Activated T-cell treated with anti-CD3 and anti-CD28 coated beads, Interleukin-2, amount 50 U/mL, for 72 hours (primary cell): ENCODE data around the gene CHIT1. TPM values are rescaled to one million over a fixed set of nuclear protein-coding genes. Genes with fewer than 3 reads are reported as not detected.

Experiments used
- ATAC-seq, 2 donors: fragments of 150-1000 bp; cut with Tn5 transposase; replicated peaks in 1 of 2; 2 replicates each; pipeline ENCODE4 v1.10.0; 2021; ENCODE audit warnings: moderate library complexity in 2 of 2, mild to moderate bottlenecking in 1 of 2
- DNase-seq, 2 donors: peaks; one replicate each; pipeline ENCODE4 v3.0.0; 2021 to 2022; ENCODE audit warnings: mixed read lengths in 1 of 2
- H3K27ac Mint-ChIP-seq: one replicate; pipeline ENCODE4 v1.8.0; 2022; ENCODE audit warnings: mild to moderate bottlenecking, moderate library complexity, mixed read lengths
- H3K27me3 Mint-ChIP-seq: one replicate; pipeline ENCODE4 v1.8.0; 2022; ENCODE audit warnings: low read depth, mixed read lengths
- H3K36me3 Mint-ChIP-seq, 2 donors: one replicate each; pipeline ENCODE4 v1.8.0; 2022; ENCODE audit warnings: mixed read lengths in 2 of 2, mild to moderate bottlenecking in 1 of 2; ENCODE audit not compliant: insufficient read depth in 2 of 2
- H3K4me1 Mint-ChIP-seq: one replicate; pipeline ENCODE4 v1.8.0; 2022; ENCODE audit warnings: low read depth, mixed read lengths
- H3K4me3 Mint-ChIP-seq, 2 donors: one replicate each; pipeline ENCODE4 v1.8.0; 2022; ENCODE audit warnings: mild to moderate bottlenecking in 2 of 2, mixed read lengths in 2 of 2, moderate library complexity in 2 of 2
- H3K9me3 Mint-ChIP-seq, 2 donors: one replicate each; pipeline ENCODE4 v1.8.0; 2022; ENCODE audit warnings: mixed read lengths in 2 of 2
- total RNA-seq, 2 donors: library from RNA; stranded (reverse); gene quantifications; one replicate each; pipeline ENCODE4 v1.2.3, GENCODE V29; 2022

The CHIT1 gene
- 1 to 10 TPM; 1.4 to 4.7 TPM for total RNA-seq

- peaks cover 31% of the 10 kb centered on the region for H3K27me3 Mint-ChIP-seq
- H3K36me3 Mint-ChIP-seq: peaks cover 4 to 7% of the 10 kb centered on the region in 2 donors
- no peak for ATAC-seq
Observed at GRCh38 chr1:203229471-203230135, at the start of gene CHIT1. CHIT1 (minus strand) TSS chr1:203229673; CDS start chr1:203229636, 37 bp downstream.

GRCh38 chr1:203278885-203279406 lies 49.5 kb upstream of the CHIT1 start:
- Mint-ChIP-seq H3K4me1 (peaks cover 75% of the 10 kb centered on the region), H3K4me3 (peak overlapping the region; percentile 30 to 76), H3K36me3 (no peaks in the 10 kb centered on the region)

More at GRCh38 chr1:203229471-203230135, at the start of gene CHIT1:
- no peak for DNase-seq
- Mint-ChIP-seq H3K27ac (no peak within 1 kb of the TSS), H3K4me3 (no peak within 1 kb of the TSS), H3K9me3 (peaks cover 5 to 6% of the 10 kb centered on the region in 2 donors), H3K4me1 (no peaks in the 10 kb centered on the region)

GRCh38 chr1:203278082-203278884 lies 48.8 kb upstream of the CHIT1 start:
- no peaks in the 10 kb centered on the region for H3K9me3 Mint-ChIP-seq
- no peaks in the 10 kb centered on the region for H3K36me3 Mint-ChIP-seq
- H3K4me1 Mint-ChIP-seq: peaks cover 81% of the 10 kb centered on the region
- peak in 1 of 2 donors; percentile 31 for DNase-seq
- H3K27me3 Mint-ChIP-seq: no peaks in the 10 kb centered on the region
- peak overlapping the region; percentile 73 for H3K27ac Mint-ChIP-seq
- ATAC-seq: peak; percentile 25 to 28
- H3K4me3 Mint-ChIP-seq: peak overlapping the region; percentile 72 to 76

More at GRCh38 chr1:203278885-203279406, 49.5 kb upstream of the CHIT1 start:
- peak overlapping the region; percentile 18 for H3K27ac Mint-ChIP-seq
- no peaks in the 10 kb centered on the region for H3K27me3 Mint-ChIP-seq
- no peaks in the 10 kb centered on the region for H3K9me3 Mint-ChIP-seq
- ATAC-seq (no peak), DNase-seq (no peak)

GRCh38 chr1:203276916-203277545 lies 47.6 kb upstream of the CHIT1 start:
- H3K27ac Mint-ChIP-seq: peak overlapping the region; percentile 73
- H3K36me3 Mint-ChIP-seq: no peaks in the 10 kb centered on the region
- no peaks in the 10 kb centered on the region for H3K9me3 Mint-ChIP-seq
- ATAC-seq (no peak), DNase-seq (peak in 1 of 2 donors; percentile 36)
- H3K27me3 Mint-ChIP-seq: no peaks in the 10 kb centered on the region
- H3K4me1 Mint-ChIP-seq: peaks cover 77% of the 10 kb centered on the region
- H3K4me3 Mint-ChIP-seq: peak overlapping the region; percentile 72 to 76

GRCh38 chr1:203276408-203276807 lies 46.9 kb upstream of the CHIT1 start:
- H3K27ac Mint-ChIP-seq: peak overlapping the region; percentile 73
- peak overlapping the region in 1 of 2 donors; percentile 31 for H3K4me3 Mint-ChIP-seq
- no peaks in the 10 kb centered on the region for H3K36me3 Mint-ChIP-seq
- no peaks in the 10 kb centered on the region for H3K27me3 Mint-ChIP-seq
- DNase-seq (no peak), ATAC-seq (no peak)
- peaks cover 80% of the 10 kb centered on the region for H3K4me1 Mint-ChIP-seq
- H3K9me3 Mint-ChIP-seq: no peaks in the 10 kb centered on the region

GRCh38 chr1:203275656-203276272 lies 46.3 kb upstream of the CHIT1 start:
- Mint-ChIP-seq H3K4me3 (no peak overlapping the region), H3K4me1 (peaks cover 87% of the 10 kb centered on the region), H3K9me3 (no peaks in the 10 kb centered on the region), H3K27ac (peak overlapping the region; percentile 73), H3K27me3 (no peaks in the 10 kb centered on the region), H3K36me3 (no peaks in the 10 kb centered on the region)
- DNase-seq (no peak), ATAC-seq (no peak)

- Mint-ChIP-seq H3K36me3 (no peaks in the 10 kb centered on the region), H3K9me3 (no peaks in the 10 kb centered on the region), H3K27ac (no peak overlapping the region), H3K27me3 (no peaks in the 10 kb centered on the region), H3K4me1 (peaks cover 86% of the 10 kb centered on the region), H3K4me3 (peak overlapping the region; percentile 81 to 82)
- DNase-seq (no peak), ATAC-seq (peak in 1 of 2 donors; percentile 22)
Observed at GRCh38 chr1:203274603-203275381, 45.3 kb upstream of the CHIT1 start.

GRCh38 chr1:203273869-203274602 lies 44.6 kb upstream of the CHIT1 start:
- Mint-ChIP-seq H3K4me1 (peaks cover 82% of the 10 kb centered on the region), H3K4me3 (peak overlapping the region; percentile 81 to 82), H3K27me3 (no peaks in the 10 kb centered on the region), H3K9me3 (no peaks in the 10 kb centered on the region), H3K27ac (no peak overlapping the region), H3K36me3 (no peaks in the 10 kb centered on the region)
- ATAC-seq (no peak), DNase-seq (no peak)

- Mint-ChIP-seq H3K27ac (peak overlapping the region; percentile 31), H3K9me3 (no peaks in the 10 kb centered on the region), H3K36me3 (no peaks in the 10 kb centered on the region), H3K27me3 (no peaks in the 10 kb centered on the region), H3K4me3 (peak overlapping the region; percentile 81 to 82), H3K4me1 (peaks cover 75% of the 10 kb centered on the region)
- ATAC-seq (peak; percentile 85), DNase-seq (peak; percentile 92 to 96)
Observed at GRCh38 chr1:203273206-203273868, 43.9 kb upstream of the CHIT1 start.

GRCh38 chr1:203272633-203273205 lies 43.2 kb upstream of the CHIT1 start:
- Mint-ChIP-seq H3K36me3 (no peaks in the 10 kb centered on the region), H3K4me1 (peaks cover 73% of the 10 kb centered on the region), H3K27me3 (no peaks in the 10 kb centered on the region), H3K27ac (no peak overlapping the region), H3K4me3 (peak overlapping the region; percentile 81 to 82), H3K9me3 (no peaks in the 10 kb centered on the region)
- ATAC-seq: no peak
- no peak for DNase-seq
